IPS-20b (cell line): ENCODE data around the gene CFL2.

Experiments used
- H3K27ac ChIP-seq: one replicate; pipeline ENCODE4 v1.5.1; 2013; ENCODE audit warnings: low read length
- H3K27me3 ChIP-seq: 2 replicates; pipeline ENCODE4 v1.6.1; 2013; ENCODE audit warnings: mild to moderate bottlenecking, low read length, inconsistent platforms; ENCODE audit not compliant: insufficient read depth
- H3K36me3 ChIP-seq: 2 replicates; pipeline ENCODE4 v1.6.1; 2013; ENCODE audit warnings: low read depth, mild to moderate bottlenecking, inconsistent platforms, low read length, moderate library complexity; ENCODE audit not compliant: insufficient read depth
- H3K4me1 ChIP-seq: 2 replicates; pipeline ENCODE4 v1.6.1; 2013; ENCODE audit warnings: mild to moderate bottlenecking, control low read depth, inconsistent platforms, low read length, moderate library complexity; ENCODE audit not compliant: insufficient read depth
- H3K4me3 ChIP-seq: 2 replicates; pipeline ENCODE4 v1.5.1; 2013; ENCODE audit warnings: mild to moderate bottlenecking, low read length, inconsistent platforms
- H3K9ac ChIP-seq: 2 replicates; pipeline ENCODE4 v1.6.1; 2013; ENCODE audit warnings: low read depth, mild to moderate bottlenecking, inconsistent platforms, low read length, moderate library complexity
- H3K9me3 ChIP-seq: 2 replicates; pipeline ENCODE4 v1.6.1; 2013; ENCODE audit warnings: mild to moderate bottlenecking, low read depth, low read length, inconsistent platforms; ENCODE audit not compliant: insufficient read depth

CFL2 gene

GRCh38 chr14:34732802-34733201 lies 18.4 kb upstream of the CFL2 start:
- no peak overlapping the region for H3K4me3 ChIP-seq
- no peak overlapping the region for H3K9ac ChIP-seq
- no peaks in the 10 kb centered on the region for H3K36me3 ChIP-seq
- H3K9me3 ChIP-seq: no peaks in the 10 kb centered on the region
- no peaks in the 10 kb centered on the region for H3K4me1 ChIP-seq
- H3K27me3 ChIP-seq: no peaks in the 10 kb centered on the region
- no peak overlapping the region for H3K27ac ChIP-seq

GRCh38 chr14:34723867-34724266 lies 9.5 kb upstream of the CFL2 start:
- Histone ChIP-seq H3K4me3 (no peak overlapping the region), H3K4me1 (no peaks in the 10 kb centered on the region), H3K27ac (no peak overlapping the region), H3K27me3 (no peaks in the 10 kb centered on the region), H3K36me3 (no peaks in the 10 kb centered on the region), H3K9ac (no peak overlapping the region), H3K9me3 (no peaks in the 10 kb centered on the region)

- Histone ChIP-seq H3K36me3 (no peaks in the 10 kb centered on the region), H3K27ac (no peak overlapping the region), H3K4me1 (no peaks in the 10 kb centered on the region), H3K27me3 (no peaks in the 10 kb centered on the region), H3K4me3 (no peak overlapping the region), H3K9me3 (no peaks in the 10 kb centered on the region), H3K9ac (no peak overlapping the region)
These were observed 8.5 kb upstream of the CFL2 start for GRCh38 chr14:34722723-34723545.

GRCh38 chr14:34721129-34721528 lies 6.7 kb upstream of the CFL2 start:
- Histone ChIP-seq H3K27ac (no peak overlapping the region), H3K9me3 (no peaks in the 10 kb centered on the region), H3K4me3 (no peak overlapping the region), H3K9ac (no peak overlapping the region), H3K4me1 (no peaks in the 10 kb centered on the region), H3K27me3 (peaks cover 1% of the 10 kb centered on the region; the same call in 1 of the 2 replicates), H3K36me3 (no peaks in the 10 kb centered on the region)

- Histone ChIP-seq H3K4me1 (no peaks in the 10 kb centered on the region), H3K9me3 (no peaks in the 10 kb centered on the region), H3K27ac (no peak overlapping the region), H3K4me3 (no peak overlapping the region), H3K36me3 (no peaks in the 10 kb centered on the region), H3K27me3 (peaks cover 15% of the 10 kb centered on the region), H3K9ac (no peak overlapping the region)
These were observed 4.4 kb upstream of the CFL2 start for GRCh38 chr14:34718750-34719304.

GRCh38 chr14:34715127-34715863 lies 902 bp upstream of the CFL2 start:
- Histone ChIP-seq H3K4me1 (peaks cover 5% of the 10 kb centered on the region; the same call in 1 of the 2 replicates), H3K9me3 (no peaks in the 10 kb centered on the region), H3K27me3 (peaks cover 15% of the 10 kb centered on the region), H3K27ac (no peak overlapping the region), H3K4me3 (peak overlapping the region; percentile 100), H3K9ac (peak overlapping the region; percentile 99; the same call in 1 of the 2 replicates), H3K36me3 (peaks cover 18% of the 10 kb centered on the region)

GRCh38 chr14:34713681-34714319 lies 593 bp downstream of the CFL2 start:
- peak overlapping the region; percentile 100 for H3K4me3 ChIP-seq
- peak overlapping the region; percentile 99 for H3K9ac ChIP-seq
- H3K4me1 ChIP-seq: peaks cover 5% of the 10 kb centered on the region; the same call in 1 of the 2 replicates
- H3K9me3 ChIP-seq: no peaks in the 10 kb centered on the region
- no peak overlapping the region for H3K27ac ChIP-seq
- H3K27me3 ChIP-seq: peaks cover 15% of the 10 kb centered on the region
- H3K36me3 ChIP-seq: peaks cover 18% of the 10 kb centered on the region

- peaks cover 18% of the 10 kb centered on the region for H3K36me3 ChIP-seq
- H3K27me3 ChIP-seq: peaks cover 15% of the 10 kb centered on the region
- peak overlapping the region; percentile 99; the same call in 1 of the 2 replicates for H3K9ac ChIP-seq
- H3K4me1 ChIP-seq: peaks cover 5% of the 10 kb centered on the region; the same call in 1 of the 2 replicates
- no peak overlapping the region for H3K27ac ChIP-seq
- H3K4me3 ChIP-seq: peak overlapping the region; percentile 100
- no peaks in the 10 kb centered on the region for H3K9me3 ChIP-seq
These were observed 1.2 kb downstream of the CFL2 start for GRCh38 chr14:34713122-34713680.

GRCh38 chr14:34711796-34712712 lies 2.3 kb downstream of the CFL2 start:
- H3K27me3 ChIP-seq: peaks cover 15% of the 10 kb centered on the region
- H3K4me3 ChIP-seq: no peak overlapping the region
- peaks cover 5% of the 10 kb centered on the region; the same call in 1 of the 2 replicates for H3K4me1 ChIP-seq
- H3K9me3 ChIP-seq: no peaks in the 10 kb centered on the region
- H3K27ac ChIP-seq: no peak overlapping the region
- peaks cover 18% of the 10 kb centered on the region for H3K36me3 ChIP-seq
- H3K9ac ChIP-seq: no peak overlapping the region

- H3K9me3 ChIP-seq: no peaks in the 10 kb centered on the region
- peaks cover 18% of the 10 kb centered on the region for H3K36me3 ChIP-seq
- peaks cover 14% of the 10 kb centered on the region for H3K27me3 ChIP-seq
- H3K27ac ChIP-seq: no peak overlapping the region
- no peak overlapping the region for H3K9ac ChIP-seq
- no peak overlapping the region for H3K4me3 ChIP-seq
- peaks cover 5% of the 10 kb centered on the region; the same call in 1 of the 2 replicates for H3K4me1 ChIP-seq
These were observed 3.2 kb downstream of the CFL2 start for GRCh38 chr14:34711169-34711568.
